Measurements from ENCODE around the gene NR1D1.

DNA sequence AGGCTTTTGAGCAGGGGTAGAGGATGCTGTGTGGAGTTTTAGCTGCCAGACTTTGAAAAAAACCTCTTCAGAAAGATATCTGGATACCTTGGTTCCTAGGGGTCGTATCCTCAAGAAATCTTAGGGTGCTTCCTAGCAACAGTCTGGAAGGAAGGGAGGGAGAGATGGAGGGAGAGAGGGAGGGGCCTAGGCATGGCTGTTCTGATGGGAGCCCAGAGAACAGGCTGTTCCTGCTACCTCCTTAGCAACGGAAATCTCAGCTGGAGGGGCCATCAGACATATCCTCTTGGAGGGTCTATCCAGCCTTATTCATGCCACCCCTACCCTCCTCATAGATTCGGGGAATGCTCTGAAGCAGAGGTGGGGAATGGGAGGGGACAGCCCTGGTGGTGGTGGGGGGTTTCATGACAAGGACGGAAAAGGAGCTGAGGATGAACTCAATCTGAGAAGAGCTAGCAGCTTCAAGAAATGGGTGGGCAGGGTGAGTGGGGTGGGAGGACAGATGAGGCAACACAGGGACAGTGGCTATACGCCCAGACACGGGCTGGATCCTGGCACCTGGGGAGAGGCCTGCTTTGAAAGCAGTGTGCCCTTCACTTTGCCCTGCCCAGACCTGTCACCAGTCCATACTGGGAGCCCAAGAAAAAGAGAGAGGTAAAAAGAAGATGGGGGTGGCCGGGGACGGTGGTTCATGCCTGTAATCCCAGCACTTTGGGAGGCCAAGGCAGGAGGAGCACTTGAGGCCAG lies 40.5 kb downstream of the NR1D1 start:
- TF ChIP-seq ZFP3 (CRISPR knock-in tag; IDR thresholded peaks at IDR 0.05) (no peak), ISL1 (CRISPR knock-in tag; IDR thresholded peaks at IDR 0.05) (no peak)
- TF ChIP-seq, protein P1, sequence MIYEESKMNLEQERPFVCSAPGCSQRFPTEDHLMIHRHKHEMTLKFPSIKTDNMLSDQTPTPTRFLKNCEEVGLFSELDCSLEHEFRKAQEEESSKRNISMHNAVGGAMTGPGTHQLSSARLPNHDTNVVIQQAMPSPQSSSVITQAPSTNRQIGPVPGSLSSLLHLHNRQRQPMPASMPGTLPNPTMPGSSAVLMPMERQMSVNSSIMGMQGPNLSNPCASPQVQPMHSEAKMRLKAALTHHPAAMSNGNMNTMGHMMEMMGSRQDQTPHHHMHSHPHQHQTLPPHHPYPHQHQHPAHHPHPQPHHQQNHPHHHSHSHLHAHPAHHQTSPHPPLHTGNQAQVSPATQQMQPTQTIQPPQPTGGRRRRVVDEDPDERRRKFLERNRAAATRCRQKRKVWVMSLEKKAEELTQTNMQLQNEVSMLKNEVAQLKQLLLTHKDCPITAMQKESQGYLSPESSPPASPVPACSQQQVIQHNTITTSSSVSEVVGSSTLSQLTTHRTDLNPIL (CRISPR knock-in tag; IDR thresholded peaks at IDR 0.05; ENCODE audit: low read depth), result no peak
